Activated CD4-positive, alpha-beta T cell treated with anti-CD3 and anti-CD28 coated beads for 4 hours (primary cell): ENCODE data around the gene TRIB2.
A peak's percentile ranks its signal among the peaks of the same experiment; 100 is the strongest.

Experiments
- DNase-seq, 2 donors: peaks; one replicate each; pipeline ENCODE4 v3.0.0-alpha.2; 2020

TRIB2 gene

GRCh38 chr2:12721566-12722446 is 5.1 kb downstream of the TRIB2 start:
- peak; percentile 30 to 37 for DNase-seq

GRCh38 chr2:12722447-12723316 is 5.9 kb downstream of the TRIB2 start:
- DNase-seq = no peak

- no peak for DNase-seq
Observed at GRCh38 chr2:12723736-12724463, 7.2 kb downstream of the TRIB2 start.

GRCh38 chr2:12725233-12726187 is 8.8 kb downstream of the TRIB2 start:
- DNase-seq = no peak

- no peak for DNase-seq
Observed at GRCh38 chr2:12726271-12726670, 9.5 kb downstream of the TRIB2 start.

GRCh38 chr2:12727065-12727464 is 10.3 kb downstream of the TRIB2 start:
- no peak for DNase-seq

- no peak for DNase-seq
Observed at GRCh38 chr2:12727641-12728040, 10.9 kb downstream of the TRIB2 start.

GRCh38 chr2:12728221-12728777 is 11.6 kb downstream of the TRIB2 start:
- DNase-seq = peak; percentile 24 to 35

GRCh38 chr2:12730265-12730664 is 13.5 kb downstream of the TRIB2 start:
- DNase-seq = no peak

GRCh38 chr2:12731701-12732280 is 15.1 kb downstream of the TRIB2 start:
- DNase-seq = no peak

GRCh38 chr2:12732651-12733050 is 15.9 kb downstream of the TRIB2 start:
- no peak for DNase-seq

- DNase-seq = no peak
Observed at GRCh38 chr2:12733846-12734245, 17.1 kb downstream of the TRIB2 start.

- no peak for DNase-seq
Observed at GRCh38 chr2:12734914-12735654, 18.3 kb downstream of the TRIB2 start.

GRCh38 chr2:12737297-12737696 is 20.6 kb downstream of the TRIB2 start:
- no peak for DNase-seq

- DNase-seq = no peak
Observed at GRCh38 chr2:12737738-12738485, 21.2 kb downstream of the TRIB2 start.

- no peak for DNase-seq
Observed at GRCh38 chr2:12739721-12740254, 23.1 kb downstream of the TRIB2 start.

- DNase-seq = no peak
Observed at GRCh38 chr2:12741380-12741779, 24.6 kb downstream of the TRIB2 start.

GRCh38 chr2:12742891-12743290 is 26.2 kb downstream of the TRIB2 start:
- no peak for DNase-seq

- no peak for DNase-seq
Observed at GRCh38 chr2:12750166-12750905, 33.6 kb downstream of the TRIB2 start.
